NCI-H2107 (cell line): ENCODE measurements around the gene NTNG2.

ENCODE experiments used
- DNase-seq: peaks from one replicate; lab custom pipeline; 2025; lab: John Stamatoyannopoulos, UW

Gene NTNG2

GRCh38 chr9:132147331-132147730, 14.5 kb upstream of the NTNG2 start:
- no peak for DNase-seq

- no peak for DNase-seq
Measured at GRCh38 chr9:132147839-132148238, 14.0 kb upstream of the NTNG2 start.

DNA sequence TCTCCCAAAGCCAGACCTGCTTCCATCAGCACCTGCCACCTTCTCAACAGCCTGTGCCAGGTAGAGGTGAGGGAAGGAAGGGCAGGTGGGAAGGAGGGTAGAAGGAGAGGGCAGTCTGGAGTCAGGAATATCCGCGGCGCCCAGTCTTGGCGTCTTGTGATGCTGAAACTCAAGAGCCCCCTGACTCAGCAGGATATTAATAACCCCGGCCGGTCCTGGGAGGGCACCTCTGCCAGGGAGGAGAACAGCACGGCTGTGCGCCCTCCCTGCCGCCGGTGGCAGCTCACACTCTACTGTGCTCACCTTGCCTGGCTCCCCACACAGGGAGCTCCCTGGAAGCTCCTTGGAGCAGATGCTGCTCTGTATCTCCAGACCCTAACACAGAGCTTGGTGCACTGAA, 11.6 kb upstream of the NTNG2 start:
- DNase-seq = no peak

- DNase-seq = no peak
Measured at GRCh38 chr9:132151118-132151517, 10.7 kb upstream of the NTNG2 start.

DNA sequence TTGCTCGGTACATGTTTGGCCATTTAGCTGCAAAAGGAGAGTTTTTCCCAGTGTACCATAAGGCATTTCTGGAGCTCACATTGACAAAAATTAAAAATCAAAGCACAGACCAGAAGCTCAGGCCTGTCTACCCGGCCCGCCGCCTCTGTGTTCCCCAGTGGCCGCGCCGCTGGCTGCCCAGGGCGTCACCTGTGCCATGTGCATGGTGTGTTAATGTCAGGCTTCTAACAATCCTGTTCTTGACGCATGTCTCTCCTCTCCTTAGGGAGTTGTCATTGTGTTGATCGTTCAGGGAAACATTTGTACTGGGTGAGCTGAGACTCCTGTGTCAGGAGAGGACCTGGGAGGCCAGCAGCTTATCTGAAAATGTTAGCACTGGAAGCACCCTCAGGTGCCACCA, 9.6 kb upstream of the NTNG2 start:
- DNase-seq = no peak

DNA sequence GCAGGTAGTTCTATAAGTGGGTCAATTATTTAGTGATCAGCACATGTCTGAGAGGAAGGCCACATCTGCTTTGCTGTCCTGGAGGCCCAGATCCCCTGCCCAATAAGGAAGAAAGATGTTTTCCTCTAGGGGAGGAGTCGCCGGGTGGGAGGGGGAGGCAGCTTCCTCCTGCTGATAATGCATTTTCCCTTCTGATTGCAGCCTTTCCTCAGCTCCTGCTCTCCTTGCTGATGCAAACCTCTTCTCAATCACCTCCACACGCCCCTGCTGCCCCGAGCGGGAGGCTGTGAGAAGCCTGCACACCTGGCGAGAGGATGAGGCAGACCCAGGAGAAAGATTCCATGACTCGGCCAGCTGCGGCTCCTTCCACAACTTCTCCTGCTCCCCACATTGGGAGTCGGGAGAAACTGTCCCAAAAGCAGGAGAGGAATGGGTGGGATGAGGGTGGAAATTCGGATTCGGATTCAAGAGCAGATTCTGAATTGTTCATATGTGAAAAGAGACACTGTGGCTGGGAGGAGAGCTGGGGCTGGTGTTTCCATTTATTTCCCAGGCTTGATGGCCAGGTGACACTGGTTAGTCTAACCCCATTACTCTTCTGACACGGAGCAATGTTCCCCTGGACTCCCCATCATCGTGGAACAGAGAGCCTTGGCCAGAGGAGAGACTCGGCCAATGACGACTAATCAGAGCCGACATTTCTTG, 6.8 kb upstream of the NTNG2 start:
- DNase-seq = no peak

DNA sequence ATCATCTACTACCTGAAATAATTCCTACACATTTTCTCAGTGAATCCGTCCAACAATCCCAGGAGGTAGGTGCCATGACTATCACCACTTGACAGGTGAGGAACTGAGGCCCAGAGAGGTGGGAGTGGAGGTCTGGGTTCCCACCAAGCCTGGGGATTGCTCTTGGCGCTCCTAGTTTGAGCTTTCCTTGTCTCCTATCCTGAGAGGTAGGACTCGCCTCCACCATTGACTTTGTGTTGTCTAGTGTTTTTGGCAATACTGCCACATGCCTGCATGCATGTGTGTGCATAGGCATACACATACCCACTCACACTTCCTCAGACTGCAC, 6.3 kb upstream of the NTNG2 start:
- DNase-seq = no peak

DNA sequence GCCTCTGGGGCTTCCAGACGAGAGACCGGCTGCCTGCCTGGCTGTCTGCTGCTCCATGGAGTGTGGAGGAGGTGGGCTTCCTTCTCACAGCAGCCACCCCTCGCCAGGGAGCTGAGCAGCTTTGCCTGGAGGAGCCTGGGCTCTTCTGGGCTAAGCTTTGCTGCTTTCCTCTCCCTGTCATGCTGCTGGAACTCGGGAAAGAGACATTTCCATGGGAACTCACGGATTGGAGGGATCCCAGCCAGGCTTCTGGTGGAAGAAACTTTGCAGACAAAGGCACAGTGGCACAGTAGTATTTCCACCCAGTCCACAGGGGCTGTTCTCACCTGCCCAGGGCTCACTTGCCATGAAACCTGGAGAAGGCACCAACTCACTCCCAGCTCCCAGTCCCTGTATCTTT, 5.6 kb upstream of the NTNG2 start:
- DNase-seq = no peak

GRCh38 chr9:132157347-132158116, 4.3 kb upstream of the NTNG2 start:
- DNase-seq = no peak

GRCh38 chr9:132160802-132161742, 786 bp upstream of the NTNG2 start:
- DNase-seq = no peak

GRCh38 chr9:132162764-132163456, 1.1 kb downstream of the NTNG2 start:
- DNase-seq = no peak

GRCh38 chr9:132163457-132163875, 1.6 kb downstream of the NTNG2 start:
- no peak for DNase-seq

GRCh38 chr9:132163876-132164603, 2.2 kb downstream of the NTNG2 start:
- DNase-seq = no peak

GRCh38 chr9:132164604-132165362, 2.9 kb downstream of the NTNG2 start:
- DNase-seq = no peak

- no peak for DNase-seq
Measured at GRCh38 chr9:132166599-132166998, 4.7 kb downstream of the NTNG2 start.

GRCh38 chr9:132167192-132167591, 5.3 kb downstream of the NTNG2 start:
- no peak for DNase-seq

GRCh38 chr9:132168347-132168746, 6.5 kb downstream of the NTNG2 start:
- no peak for DNase-seq

DNA sequence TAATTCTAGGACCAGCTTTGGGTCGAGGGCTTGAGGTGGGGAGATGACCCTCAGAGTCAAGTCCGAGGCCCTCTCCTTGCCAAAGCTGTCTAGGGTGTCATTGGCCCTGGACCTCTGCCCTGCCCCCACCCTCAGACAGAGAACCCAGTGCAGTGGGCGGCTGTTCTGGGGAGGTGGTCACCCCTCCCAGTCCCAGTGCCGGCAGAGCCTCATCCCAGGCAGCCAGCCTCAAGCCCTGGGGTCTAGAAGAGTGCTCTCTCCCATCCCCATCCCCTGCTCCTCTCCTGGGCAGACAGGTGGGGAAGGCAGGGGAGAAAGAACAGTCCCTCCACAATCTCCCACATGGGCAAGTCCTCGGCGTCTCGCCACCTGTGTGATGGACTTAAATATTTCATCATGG, 7.0 kb downstream of the NTNG2 start:
- DNase-seq = no peak

DNA sequence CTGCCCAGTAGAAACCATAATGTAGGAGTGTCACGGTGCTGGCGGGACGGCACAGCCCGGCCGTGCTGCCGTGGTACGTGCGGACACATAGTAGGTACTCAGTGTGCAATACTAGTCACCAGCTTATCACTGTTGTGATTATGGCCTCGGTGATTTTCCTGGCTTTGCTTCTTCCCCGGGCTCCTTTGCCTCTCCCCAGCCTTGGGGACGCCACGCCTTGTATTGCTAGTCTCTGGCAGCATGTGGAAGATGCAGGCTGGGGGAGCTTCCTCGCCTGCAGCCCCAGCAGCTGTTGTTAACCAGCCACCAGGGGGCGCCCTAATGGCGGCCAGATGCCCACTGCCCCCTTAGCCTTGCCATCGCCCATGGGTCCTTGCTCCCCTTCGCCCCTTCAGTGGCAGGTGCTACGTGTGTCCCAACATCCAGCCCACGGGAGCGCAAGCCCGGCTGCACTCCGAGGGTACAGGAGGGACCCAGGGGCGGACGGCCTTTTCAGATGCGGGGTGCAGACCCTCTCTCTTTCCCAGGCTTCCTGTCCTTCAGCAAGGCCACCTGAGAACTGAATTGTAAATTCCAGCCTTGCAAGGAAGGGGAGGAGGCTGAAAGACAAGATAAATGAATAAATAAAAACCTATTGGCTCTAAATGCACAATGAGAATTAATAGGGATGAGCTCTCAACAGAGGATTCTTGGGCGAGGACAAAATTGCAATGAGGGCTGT, 8.0 kb downstream of the NTNG2 start:
- no peak for DNase-seq

DNA sequence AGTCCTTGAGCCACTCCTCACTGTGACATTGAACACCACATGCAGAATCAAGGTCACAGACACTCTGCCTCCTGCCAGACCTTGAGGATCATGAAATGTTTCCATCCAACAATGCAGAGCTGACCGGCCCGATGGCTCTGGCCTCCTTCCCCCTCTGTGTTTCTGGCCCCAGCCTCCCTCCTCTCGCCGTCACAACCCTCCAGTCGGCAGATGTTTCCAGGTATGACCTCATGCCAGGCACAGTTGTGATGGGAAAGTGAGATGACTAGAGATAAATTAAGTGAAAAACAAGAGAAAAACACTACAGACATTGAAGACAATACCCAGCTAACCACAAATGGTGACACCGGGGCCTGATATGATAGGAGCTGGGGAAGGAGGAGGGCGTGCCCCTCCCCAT, 9.8 kb downstream of the NTNG2 start:
- DNase-seq = no peak
